ENCODE results near the gene STARD7.

The STARD7 gene

DNA sequence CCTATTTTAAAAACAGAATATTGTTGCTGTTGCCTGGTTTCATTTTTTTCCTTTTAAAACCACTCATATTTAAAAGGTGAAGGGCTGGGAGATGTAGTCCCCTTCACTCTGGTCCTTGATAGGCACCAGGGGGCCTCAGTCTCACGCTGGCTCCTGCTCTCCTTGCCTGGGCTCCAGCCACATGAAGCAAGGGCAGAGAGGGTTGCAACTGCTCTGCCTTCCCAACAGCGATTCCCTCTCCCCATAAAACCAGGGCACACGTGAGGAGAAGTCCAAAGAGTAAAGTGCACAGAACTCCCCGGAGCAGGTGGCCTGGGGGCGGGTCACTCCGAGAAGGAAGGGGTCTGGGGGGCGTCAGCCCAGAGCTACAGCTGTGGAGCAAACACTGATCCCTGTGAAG, 44.4 kb upstream of the STARD7 start:
- Histone ChIP-seq H2AFZ (ENCODE audit: low read length) (no peak overlapping the region), H3K9me3 (replicated peaks; ENCODE audit: insufficient read depth, low read length) (no peaks in the 10 kb centered on the region), H3K4me2 (ENCODE audit: low read depth, low read length) (no peak overlapping the region), H4K20me1 (ENCODE audit: insufficient read depth, low read length) (no peaks in the 10 kb centered on the region), H3F3A (ENCODE audit: insufficient read depth, low read length) (no peaks in the 10 kb centered on the region), H3K27ac (ENCODE audit: low read length) (no peak overlapping the region), H3K4me1 (ENCODE audit: low read length) (peaks cover 25% of the 10 kb centered on the region), H3K9me2 (replicated peaks; ENCODE audit: insufficient read depth, low read length) (no peaks in the 10 kb centered on the region), H3K36me3 (replicated peaks; ENCODE audit: insufficient read depth, low read length) (peaks cover 3% of the 10 kb centered on the region; the same call in 1 of the 2 replicates), H3K4me3 (ENCODE audit: low read length) (no peak overlapping the region), H3K9ac (ENCODE audit: low read length) (no peak overlapping the region), H3K27me3 (replicated peaks; ENCODE audit: insufficient read depth, low read length) (no peaks in the 10 kb centered on the region), H3K79me2 (ENCODE audit: low read length) (peaks cover 22% of the 10 kb centered on the region)
- TF ChIP-seq CTCF (IDR thresholded peaks at IDR 0.05; ENCODE audit: low read length) (no peak), EZH2 (optimal IDR thresholded peaks at IDR 0.05; ENCODE audit: low read depth, low read length) (no peak), EZH2phosphoT487 (IDR thresholded peaks at IDR 0.05; ENCODE audit: low read length) (no peak)
- DNase-seq = no peak

DNA sequence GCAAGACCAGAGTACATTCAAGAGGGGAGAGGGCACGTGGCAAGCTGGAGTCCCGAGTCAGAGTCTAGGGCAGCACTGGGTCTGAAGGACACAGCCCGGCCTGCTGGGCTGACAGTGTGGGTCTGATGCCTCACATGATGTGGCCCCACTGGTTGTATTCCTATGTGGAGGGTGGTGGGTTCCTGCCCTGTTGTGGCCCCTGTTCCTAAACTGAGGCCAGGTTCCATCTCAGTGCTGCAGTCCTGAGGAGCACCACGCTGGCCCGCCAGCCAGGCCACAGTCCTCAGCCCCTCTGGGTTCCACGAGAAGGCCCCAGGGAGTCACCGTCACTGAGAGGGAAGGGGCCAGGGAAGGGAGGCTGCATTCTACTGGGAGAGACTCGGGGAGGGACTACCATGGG, 43.9 kb upstream of the STARD7 start:
- H4K20me1 ChIP-seq (ENCODE audit: insufficient read depth, low read length) = no peaks in the 10 kb centered on the region
- H2AFZ ChIP-seq (ENCODE audit: low read length) = no peak overlapping the region
- peaks cover 17% of the 10 kb centered on the region for H3K79me2 ChIP-seq (ENCODE audit: low read length)
- no peaks in the 10 kb centered on the region for H3F3A ChIP-seq (ENCODE audit: insufficient read depth, low read length)
- TF ChIP-seq EZH2phosphoT487 (IDR thresholded peaks at IDR 0.05; ENCODE audit: low read length) (no peak), CTCF (IDR thresholded peaks at IDR 0.05; ENCODE audit: low read length) (no peak)
- H3K4me2 ChIP-seq (ENCODE audit: low read depth, low read length) = no peak overlapping the region
- peaks cover 3% of the 10 kb centered on the region; the same call in 1 of the 2 replicates for H3K36me3 ChIP-seq (replicated peaks; ENCODE audit: insufficient read depth, low read length)
- no peaks in the 10 kb centered on the region for H3K9me3 ChIP-seq (replicated peaks; ENCODE audit: insufficient read depth, low read length)
- H3K27me3 ChIP-seq (replicated peaks; ENCODE audit: insufficient read depth, low read length) = no peaks in the 10 kb centered on the region
- H3K9ac ChIP-seq (ENCODE audit: low read length) = no peak overlapping the region
- peaks cover 25% of the 10 kb centered on the region for H3K4me1 ChIP-seq (ENCODE audit: low read length)
- DNase-seq = no peak
- no peak overlapping the region for H3K27ac ChIP-seq (ENCODE audit: low read length)
- H3K4me3 ChIP-seq (ENCODE audit: low read length) = no peak overlapping the region
- no peaks in the 10 kb centered on the region for H3K9me2 ChIP-seq (replicated peaks; ENCODE audit: insufficient read depth, low read length)

DNA sequence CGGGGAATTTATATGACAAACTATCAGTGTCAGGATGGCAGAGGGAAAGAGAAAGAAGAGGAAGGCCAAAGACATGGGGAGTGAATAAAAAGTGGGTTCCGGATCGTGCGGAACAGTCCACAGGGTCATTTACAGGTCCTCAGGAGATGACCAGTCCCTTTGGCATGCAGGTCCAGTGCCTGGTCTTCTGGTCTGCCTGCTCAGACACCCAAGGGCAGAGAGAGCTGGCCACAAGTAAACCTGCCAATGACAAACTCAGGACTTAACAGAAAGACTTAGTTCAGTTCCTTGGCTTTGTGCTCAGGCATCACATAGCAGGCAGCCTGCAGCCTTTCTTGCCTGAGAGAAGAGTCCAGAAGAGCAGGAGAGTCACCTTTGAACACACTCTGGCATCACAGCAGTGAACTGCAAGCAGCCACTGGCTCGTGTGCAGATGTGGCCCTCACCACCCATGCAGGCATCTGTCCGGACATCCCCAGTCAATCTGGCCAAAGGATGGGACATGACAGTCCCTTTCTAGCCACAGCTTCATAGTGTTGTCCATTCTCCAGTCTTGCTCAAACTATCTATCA, 43.2 kb upstream of the STARD7 start:
- no peaks in the 10 kb centered on the region for H3K27me3 ChIP-seq (replicated peaks; ENCODE audit: insufficient read depth, low read length)
- H2AFZ ChIP-seq (ENCODE audit: low read length) = no peak overlapping the region
- peaks cover 30% of the 10 kb centered on the region for H3K4me1 ChIP-seq (ENCODE audit: low read length)
- H3K9me3 ChIP-seq (replicated peaks; ENCODE audit: insufficient read depth, low read length) = no peaks in the 10 kb centered on the region
- no peak for DNase-seq
- H3K27ac ChIP-seq (ENCODE audit: low read length) = no peak overlapping the region; the same call in 1 of the 2 replicates
- no peak for TF ChIP-seq CTCF (IDR thresholded peaks at IDR 0.05; ENCODE audit: low read length)
- TF ChIP-seq EZH2phosphoT487 (IDR thresholded peaks at IDR 0.05; ENCODE audit: low read length) = no peak
- TF ChIP-seq EZH2 (optimal IDR thresholded peaks at IDR 0.05; ENCODE audit: low read depth, low read length) = no peak
- no peaks in the 10 kb centered on the region for H3F3A ChIP-seq (ENCODE audit: insufficient read depth, low read length)
- peaks cover 10% of the 10 kb centered on the region for H3K79me2 ChIP-seq (ENCODE audit: low read length)
- no peak overlapping the region for H3K4me2 ChIP-seq (ENCODE audit: low read depth, low read length)
- no peaks in the 10 kb centered on the region for H3K9me2 ChIP-seq (replicated peaks; ENCODE audit: insufficient read depth, low read length)
- peaks cover 3% of the 10 kb centered on the region; the same call in 1 of the 2 replicates for H3K36me3 ChIP-seq (replicated peaks; ENCODE audit: insufficient read depth, low read length)
- no peaks in the 10 kb centered on the region for H4K20me1 ChIP-seq (ENCODE audit: insufficient read depth, low read length)
- no peak overlapping the region for H3K4me3 ChIP-seq (ENCODE audit: low read length)
- H3K9ac ChIP-seq (ENCODE audit: low read length) = no peak overlapping the region

Data from MM.1S (cell line).